Measurements from ENCODE around the gene USH1C.

- no peak for TF ChIP-seq POLR2A (IDR thresholded peaks at IDR 0.05)
- TF ChIP-seq CTCF (IDR thresholded peaks at IDR 0.05): no peak
- no peak for TF ChIP-seq POLR2AphosphoS5 (IDR thresholded peaks at IDR 0.05)
Observed at GRCh38 chr11:17590463-17590862, 46.2 kb upstream of the USH1C start.

All from prostate gland (tissue), 2 donors.